Hepatocyte (in vitro differentiated cells): ENCODE results near the gene THRA.

Experiments
- EZH2phosphoT487 ChIP-seq: fragments of 200-600 bp; sonication (generic); IDR thresholded peaks from one replicate; pipeline ENCODE4 v1.6.1; 2018; ENCODE audit warnings: antibody characterized with exemption, mild to moderate bottlenecking, low read depth, moderate library complexity; ENCODE audit not compliant: unreplicated experiment, severe bottlenecking
- TF ChIP-seq, protein P1 (sequence below): fragments of 200-600 bp; sonication (generic); IDR thresholded peaks from 2 replicates; pipeline ENCODE4 v1.5.1; 2016; ENCODE audit warnings: antibody characterized with exemption, mild to moderate bottlenecking; ENCODE audit not compliant: poor library complexity

DNA sequence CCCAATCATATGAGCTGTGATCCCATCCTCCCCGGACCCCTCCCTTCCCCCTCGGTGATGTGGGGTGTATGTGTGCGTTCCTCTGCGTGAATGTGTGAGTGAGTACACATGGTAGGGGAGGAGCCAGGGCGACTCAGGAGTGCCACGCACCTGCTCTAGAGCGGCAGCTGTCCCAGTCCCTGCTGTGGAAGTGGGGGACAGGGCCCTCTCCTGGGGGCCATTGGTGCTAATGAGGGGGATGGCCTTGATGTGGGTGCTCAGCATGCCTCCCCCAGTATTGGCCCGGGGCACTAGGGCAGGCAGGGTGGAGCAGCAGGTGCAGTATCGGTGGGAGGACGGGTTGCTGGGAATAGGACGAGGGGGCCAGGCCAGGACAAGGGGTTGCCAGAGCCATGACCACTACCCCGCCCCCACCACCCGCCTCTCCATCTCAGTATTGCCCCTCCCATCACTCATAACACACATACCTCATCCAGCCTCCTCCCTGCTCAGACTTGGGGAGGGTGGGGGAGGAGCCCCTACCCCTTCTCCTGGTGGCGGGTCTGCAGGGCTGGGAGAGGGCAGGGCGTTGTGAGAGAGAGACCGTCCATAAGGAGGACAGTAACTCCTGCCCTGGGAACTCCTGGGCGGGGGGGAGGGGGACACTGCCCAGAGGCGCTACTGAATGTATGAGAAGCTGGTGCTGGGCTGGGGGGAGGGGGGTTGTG lies 29.1 kb downstream of the THRA start:
- TF ChIP-seq, protein P1, sequence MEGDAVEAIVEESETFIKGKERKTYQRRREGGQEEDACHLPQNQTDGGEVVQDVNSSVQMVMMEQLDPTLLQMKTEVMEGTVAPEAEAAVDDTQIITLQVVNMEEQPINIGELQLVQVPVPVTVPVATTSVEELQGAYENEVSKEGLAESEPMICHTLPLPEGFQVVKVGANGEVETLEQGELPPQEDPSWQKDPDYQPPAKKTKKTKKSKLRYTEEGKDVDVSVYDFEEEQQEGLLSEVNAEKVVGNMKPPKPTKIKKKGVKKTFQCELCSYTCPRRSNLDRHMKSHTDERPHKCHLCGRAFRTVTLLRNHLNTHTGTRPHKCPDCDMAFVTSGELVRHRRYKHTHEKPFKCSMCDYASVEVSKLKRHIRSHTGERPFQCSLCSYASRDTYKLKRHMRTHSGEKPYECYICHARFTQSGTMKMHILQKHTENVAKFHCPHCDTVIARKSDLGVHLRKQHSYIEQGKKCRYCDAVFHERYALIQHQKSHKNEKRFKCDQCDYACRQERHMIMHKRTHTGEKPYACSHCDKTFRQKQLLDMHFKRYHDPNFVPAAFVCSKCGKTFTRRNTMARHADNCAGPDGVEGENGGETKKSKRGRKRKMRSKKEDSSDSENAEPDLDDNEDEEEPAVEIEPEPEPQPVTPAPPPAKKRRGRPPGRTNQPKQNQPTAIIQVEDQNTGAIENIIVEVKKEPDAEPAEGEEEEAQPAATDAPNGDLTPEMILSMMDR = no peak
- TF ChIP-seq EZH2phosphoT487 = no peak
